Measurements from ENCODE around the gene INSYN1. TPM values are rescaled to one million over a fixed set of nuclear protein-coding genes. Genes with fewer than 3 reads are reported as not detected.

INSYN1 gene
- total RNA-seq, 5 donors from 2014 or later (not counting 1 experiment from before 2014, with no cell fraction given) = not detected

DNA sequence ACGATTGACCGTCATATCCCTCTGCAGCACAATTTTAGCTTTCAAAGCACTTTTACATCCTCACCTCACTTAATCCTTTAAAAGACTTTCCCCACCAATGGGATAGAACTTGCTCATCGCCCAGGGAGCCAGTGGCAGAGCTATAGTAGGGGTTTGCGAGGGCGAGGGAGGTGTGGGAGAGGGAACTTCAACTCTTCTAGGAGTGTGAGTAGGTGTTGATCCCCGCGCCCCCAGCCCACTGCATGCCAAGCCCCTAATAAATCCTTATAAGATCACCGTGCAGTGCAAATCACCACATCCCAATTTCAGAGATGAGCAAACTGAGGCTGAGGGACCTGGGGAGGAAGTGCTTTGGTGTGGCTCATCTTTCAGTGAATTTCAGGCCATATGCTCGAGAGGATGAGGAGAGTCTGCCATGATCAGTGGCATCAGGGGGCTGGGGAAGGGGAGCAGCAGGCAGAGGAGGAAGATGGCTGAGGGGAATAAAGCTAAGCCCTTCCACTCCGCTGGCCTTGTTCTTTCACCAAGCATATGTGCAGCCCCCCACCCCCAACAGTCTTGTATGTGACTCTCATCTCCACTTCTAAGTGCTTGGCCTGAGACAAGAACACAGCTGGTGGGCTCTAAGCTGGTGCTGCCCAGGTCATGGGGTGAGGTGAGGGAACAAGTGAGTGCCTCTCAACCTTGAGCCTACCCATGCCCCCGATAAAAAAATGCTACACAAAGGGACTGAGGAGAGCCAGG, 5.1 kb downstream of the INSYN1 start:
- Mint-ChIP-seq H3K27ac (no peak overlapping the region), H3K27me3 (peaks cover 35 to 55% of the 10 kb centered on the region in 2 donors), H3K4me3 (no peak overlapping the region), H3K4me1 (peaks cover 0 to 2% (median 2%) of the 10 kb centered on the region in 3 donors), H3K9me3 (no peaks in the 10 kb centered on the region), H3K36me3 (no peaks in the 10 kb centered on the region)
- H3K36me3 ChIP-seq (ENCODE audit: control insufficient read depth in 2 of 2, extremely low read depth in 1 of 2, insufficient read depth in 1 of 2, low read length in 1 of 2) = no peaks in the 10 kb centered on the region
- ATAC-seq (replicated peaks in 1 of 4) (no peak), DNase-seq (no peak)
- POLR2A ChIA-PET = no interaction called here
- H3K9me3 ChIP-seq = no peaks in the 10 kb centered on the region
- CTCF ChIA-PET = interaction anchor here (0.5 to 0.8 kb wide), 2 partner anchors 11 to 18 kb away, joined by 3 to 5 read pairs; no protein-coding TSS in a partner anchor
- H3K27me3 ChIP-seq (replicated peaks in 1 of 2; ENCODE audit: control insufficient read depth in 2 of 2, extremely low read depth in 1 of 2, insufficient read depth in 2 of 2, low read length in 1 of 2) = peaks cover 2 to 65% of the 10 kb centered on the region in 2 experiments
- no peak overlapping the region for H3K27ac ChIP-seq (ENCODE audit: low read length)
- no peak overlapping the region for H3K4me3 ChIP-seq (ENCODE audit: control insufficient read depth in 1 of 2, extremely low read depth in 1 of 2, low read length in 1 of 2)
- 100% methylated on average over 1 of the region's 11 CpGs for WGBS (ENCODE audit: insufficient coverage)
- peaks cover 0 to 5% of the 10 kb centered on the region in 2 experiments for H3K4me1 ChIP-seq (ENCODE audit: control insufficient read depth in 1 of 2, extremely low read depth in 1 of 2, insufficient read depth in 2 of 2, low read length in 2 of 2)

GRCh38 chr15:73746883-73747282, 6.3 kb downstream of the INSYN1 start:
- Histone ChIP-seq H3K4me1 (ENCODE audit: control insufficient read depth in 1 of 2, extremely low read depth in 1 of 2, insufficient read depth in 2 of 2, low read length in 2 of 2) (peaks cover 0 to under 1% of the 10 kb centered on the region in 2 experiments), H3K27ac (ENCODE audit: low read length) (no peak overlapping the region), H3K4me3 (ENCODE audit: control insufficient read depth in 1 of 2, extremely low read depth in 1 of 2, low read length in 1 of 2) (no peak overlapping the region), H3K27me3 (replicated peaks in 1 of 2; ENCODE audit: control insufficient read depth in 2 of 2, extremely low read depth in 1 of 2, insufficient read depth in 2 of 2, low read length in 1 of 2) (peaks cover 2 to 66% of the 10 kb centered on the region in 2 experiments), H3K9me3 (no peaks in the 10 kb centered on the region), H3K36me3 (ENCODE audit: control insufficient read depth in 2 of 2, extremely low read depth in 1 of 2, insufficient read depth in 1 of 2, low read length in 1 of 2) (no peaks in the 10 kb centered on the region)
- Mint-ChIP-seq H3K27ac (no peak overlapping the region), H3K36me3 (no peaks in the 10 kb centered on the region), H3K27me3 (peaks cover 35 to 55% of the 10 kb centered on the region in 2 donors), H3K9me3 (no peaks in the 10 kb centered on the region), H3K4me3 (no peak overlapping the region), H3K4me1 (peaks cover 0 to 2% (median 2%) of the 10 kb centered on the region in 3 donors)
- CTCF ChIA-PET = no interaction called here
- POLR2A ChIA-PET = interaction anchor here in 1 of 2 donors (0.5 kb wide), 1 partner anchor 1385 kb away, joined by 3 read pairs; no protein-coding TSS in a partner anchor
- 20% methylated on average over 7 of the region's 7 CpGs for WGBS (ENCODE audit: insufficient coverage)
- ATAC-seq (replicated peaks in 1 of 4) (no peak), DNase-seq (no peak)

GRCh38 chr15:73746261-73746660, 6.9 kb downstream of the INSYN1 start:
- no peak for DNase-seq
- H3K4me3 ChIP-seq (ENCODE audit: control insufficient read depth in 1 of 2, extremely low read depth in 1 of 2, low read length in 1 of 2) = no peak overlapping the region
- Mint-ChIP-seq H3K4me3 (no peak overlapping the region), H3K27ac (no peak overlapping the region), H3K36me3 (no peaks in the 10 kb centered on the region), H3K27me3 (peaks cover 39 to 55% of the 10 kb centered on the region in 2 donors), H3K4me1 (no peaks in the 10 kb centered on the region), H3K9me3 (no peaks in the 10 kb centered on the region)
- H3K9me3 ChIP-seq = no peaks in the 10 kb centered on the region
- no peaks in the 10 kb centered on the region for H3K4me1 ChIP-seq (ENCODE audit: control insufficient read depth in 1 of 2, extremely low read depth in 1 of 2, insufficient read depth in 2 of 2, low read length in 2 of 2)
- 47% methylated on average over 5 of the region's 8 CpGs for WGBS (ENCODE audit: insufficient coverage)
- ChIA-PET CTCF (no interaction called here), POLR2A (no interaction called here)
- peaks cover 1 to 60% of the 10 kb centered on the region in 2 experiments for H3K27me3 ChIP-seq (replicated peaks in 1 of 2; ENCODE audit: control insufficient read depth in 2 of 2, extremely low read depth in 1 of 2, insufficient read depth in 2 of 2, low read length in 1 of 2)
- H3K27ac ChIP-seq (ENCODE audit: low read length) = no peak overlapping the region
- no peaks in the 10 kb centered on the region for H3K36me3 ChIP-seq (ENCODE audit: control insufficient read depth in 2 of 2, extremely low read depth in 1 of 2, insufficient read depth in 1 of 2, low read length in 1 of 2)
- no peak for ATAC-seq (replicated peaks in 1 of 4)

DNA sequence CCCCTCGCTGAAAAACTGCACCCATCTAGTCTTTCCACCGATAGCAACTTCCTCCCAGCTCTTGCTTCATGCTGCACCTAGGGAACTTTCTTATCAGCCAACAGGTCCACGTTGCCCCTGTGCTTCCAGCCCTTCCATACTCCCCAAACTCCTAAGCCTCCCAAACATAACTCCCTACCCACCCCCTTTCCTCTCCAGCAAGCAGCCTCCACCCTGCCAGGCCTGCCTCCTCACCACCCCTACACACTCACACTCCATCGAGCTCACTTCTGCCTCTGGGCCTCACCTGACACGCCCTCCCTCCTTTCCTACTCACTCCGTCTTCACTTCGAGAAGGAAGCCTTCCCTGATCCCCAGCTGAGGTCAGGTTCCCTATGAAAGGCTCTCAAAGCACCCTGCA, 8.1 kb downstream of the INSYN1 start:
- H3K27me3 ChIP-seq (replicated peaks in 1 of 2; ENCODE audit: control insufficient read depth in 2 of 2, extremely low read depth in 1 of 2, insufficient read depth in 2 of 2, low read length in 1 of 2) = peaks cover 0 to 50% of the 10 kb centered on the region in 2 experiments
- H3K4me1 ChIP-seq (ENCODE audit: control insufficient read depth in 1 of 2, extremely low read depth in 1 of 2, insufficient read depth in 2 of 2, low read length in 2 of 2) = no peaks in the 10 kb centered on the region
- ChIA-PET POLR2A (no interaction called here), CTCF (no interaction called here)
- H3K36me3 ChIP-seq (ENCODE audit: control insufficient read depth in 2 of 2, extremely low read depth in 1 of 2, insufficient read depth in 1 of 2, low read length in 1 of 2) = no peaks in the 10 kb centered on the region
- WGBS (ENCODE audit: insufficient coverage) = 48% methylated on average over 7 of the region's 7 CpGs
- Mint-ChIP-seq H3K9me3 (no peaks in the 10 kb centered on the region), H3K36me3 (no peaks in the 10 kb centered on the region), H3K27me3 (peaks cover 35 to 47% of the 10 kb centered on the region in 2 donors), H3K4me1 (no peaks in the 10 kb centered on the region), H3K27ac (no peak overlapping the region), H3K4me3 (no peak overlapping the region)
- no peak for ATAC-seq (replicated peaks in 1 of 4)
- no peak for DNase-seq
- H3K9me3 ChIP-seq = no peaks in the 10 kb centered on the region
- H3K4me3 ChIP-seq (ENCODE audit: control insufficient read depth in 1 of 2, extremely low read depth in 1 of 2, low read length in 1 of 2) = no peak overlapping the region
- H3K27ac ChIP-seq (ENCODE audit: low read length) = no peak overlapping the region

- no peaks in the 10 kb centered on the region for H3K9me3 Mint-ChIP-seq
- peaks cover 0 to 45% of the 10 kb centered on the region in 2 experiments for H3K27me3 ChIP-seq (replicated peaks in 1 of 2; ENCODE audit: control insufficient read depth in 2 of 2, extremely low read depth in 1 of 2, insufficient read depth in 2 of 2, low read length in 1 of 2)
- H3K4me1 Mint-ChIP-seq = no peaks in the 10 kb centered on the region
- ChIA-PET POLR2A (no interaction called here), CTCF (no interaction called here)
- no peak overlapping the region for H3K4me3 Mint-ChIP-seq
- no peaks in the 10 kb centered on the region for H3K36me3 ChIP-seq (ENCODE audit: control insufficient read depth in 2 of 2, extremely low read depth in 1 of 2, insufficient read depth in 1 of 2, low read length in 1 of 2)
- H3K27ac ChIP-seq (ENCODE audit: low read length) = no peak overlapping the region
- DNase-seq (no peak), ATAC-seq (replicated peaks in 1 of 4) (no peak)
- H3K9me3 ChIP-seq = no peaks in the 10 kb centered on the region
- no peak overlapping the region for H3K4me3 ChIP-seq (ENCODE audit: control insufficient read depth in 1 of 2, extremely low read depth in 1 of 2, low read length in 1 of 2)
- H3K27me3 Mint-ChIP-seq = peaks cover 30 to 39% of the 10 kb centered on the region in 2 donors
- no peak overlapping the region for H3K27ac Mint-ChIP-seq
- WGBS (ENCODE audit: insufficient coverage) = no CpG with 5 or more reads among the region's 1 CpG
- H3K4me1 ChIP-seq (ENCODE audit: control insufficient read depth in 1 of 2, extremely low read depth in 1 of 2, insufficient read depth in 2 of 2, low read length in 2 of 2) = no peaks in the 10 kb centered on the region
- no peaks in the 10 kb centered on the region for H3K36me3 Mint-ChIP-seq
Observed at GRCh38 chr15:73744293-73744692, 8.9 kb downstream of the INSYN1 start.

GRCh38 chr15:73741321-73741836, 11.8 kb downstream of the INSYN1 start:
- no peaks in the 10 kb centered on the region for H3K9me3 ChIP-seq
- ChIA-PET POLR2A (no interaction called here), CTCF (no interaction called here)
- H3K27ac ChIP-seq (ENCODE audit: low read length) = no peak overlapping the region
- Mint-ChIP-seq H3K4me3 (no peak overlapping the region), H3K27me3 (peaks cover 10 to 21% of the 10 kb centered on the region in 2 donors), H3K9me3 (no peaks in the 10 kb centered on the region), H3K4me1 (no peaks in the 10 kb centered on the region), H3K36me3 (no peaks in the 10 kb centered on the region), H3K27ac (no peak overlapping the region)
- H3K36me3 ChIP-seq (ENCODE audit: control insufficient read depth in 2 of 2, extremely low read depth in 1 of 2, insufficient read depth in 1 of 2, low read length in 1 of 2) = no peaks in the 10 kb centered on the region
- peaks cover 0 to 45% of the 10 kb centered on the region in 2 experiments for H3K27me3 ChIP-seq (replicated peaks in 1 of 2; ENCODE audit: control insufficient read depth in 2 of 2, extremely low read depth in 1 of 2, insufficient read depth in 2 of 2, low read length in 1 of 2)
- WGBS (ENCODE audit: insufficient coverage) = 44% methylated on average over 2 of the region's 3 CpGs
- H3K4me3 ChIP-seq (ENCODE audit: control insufficient read depth in 1 of 2, extremely low read depth in 1 of 2, low read length in 1 of 2) = no peak overlapping the region
- DNase-seq = no peak
- no peaks in the 10 kb centered on the region for H3K4me1 ChIP-seq (ENCODE audit: control insufficient read depth in 1 of 2, extremely low read depth in 1 of 2, insufficient read depth in 2 of 2, low read length in 2 of 2)
- ATAC-seq (replicated peaks in 1 of 4) = no peak
